HCT116 (cell line): ENCODE results near the gene TP63. TPM values are rescaled to one million over a fixed set of nuclear protein-coding genes. Genes with fewer than 3 reads are reported as not detected.

Experiments used
- ATAC-seq: fragments of 200-7000 bp; cut with Tn5 transposase; 2 replicates; pipeline ENCODE4 v1.9.1; 2020; ENCODE audit warnings: mild to moderate bottlenecking, moderate library complexity
- BruUV-seq: library from RNA; stranded (reverse); fragments of 400-500 nt; replicated peaks from 2 replicates; lab custom pipeline; 2021; lab: Mats Ljungman, UMichigan
- CTCF ChIA-PET: fragments of 300-600 bp; sonication (Branson Sonifier 250); formaldehyde crosslinking; loops from one replicate; lab custom pipeline; 2021; ENCODE audit warnings: antibody characterized with exemption; lab: Charles Lee
- POLR2A ChIA-PET: fragments of 300-600, 350-600 bp; sonication (Branson Sonifier 250); formaldehyde crosslinking; loops from one replicate; lab custom pipeline; 2021; ENCODE audit warnings: antibody characterized with exemption; lab: Charles Lee
- RAD21 ChIA-PET, 2 experiments: fragments of 300-600 bp; sonication (Branson Sonifier 250); formaldehyde crosslinking; loops; one replicate each; lab custom pipeline; 2023; ENCODE audit warnings: low total read pairs in 2 of 2; ENCODE audit not compliant: uncharacterized antibody in 2 of 2, unreplicated experiment in 2 of 2, low non-redundant PET in 1 of 2; lab: Charles Lee
- DNase-seq: peaks from one replicate; pipeline ENCODE4 v3.0.0-alpha.2; 2010; ENCODE audit warnings: low read depth, low spot score
- H2AFZ ChIP-seq: fragments of 200-600 bp; shearing (Covaris generic), sonication (generic); 2 replicates; pipeline ENCODE4 v1.6.1; 2017; ENCODE audit warnings: low read depth, mixed run types, mixed read lengths, antibody characterized with exemption, low read length; ENCODE audit not compliant: poor library complexity, severe bottlenecking
- H3K27ac ChIP-seq: 2 replicates; pipeline ENCODE4 v1.5.1; 2012; ENCODE audit warnings: low read depth, low read length
- H3K27me3 ChIP-seq: fragments of 200-600 bp; sonication (generic); 2 replicates; pipeline ENCODE4 v1.6.1; 2016; ENCODE audit warnings: mixed run types, low read length, mixed read lengths; ENCODE audit not compliant: insufficient read depth
- H3K36me3 ChIP-seq, 2 experiments: fragments of 200-500 bp in 1 of 2; fragments of 200-600 bp in 1 of 2; sonication (Bioruptor generic) in 1 of 2; sonication (generic) in 1 of 2; 2 replicates each; pipeline versions ENCODE4 v1.5.1 to v1.6.1; 2014 to 2016; ENCODE audit warnings: low read length in 2 of 2, inconsistent platforms in 1 of 2, mixed read lengths in 1 of 2, mixed run types in 1 of 2; ENCODE audit not compliant: insufficient read depth in 2 of 2, control insufficient read depth in 1 of 2
- H3K4me1 ChIP-seq, 2 experiments: fragments of 200-600 bp in 1 of 2; sonication (generic) in 1 of 2; 2 replicates each; pipeline versions ENCODE4 v1.5.1 to v1.6.1; 2012 to 2017; ENCODE audit warnings: low read length in 2 of 2, inconsistent platforms in 1 of 2, mild to moderate bottlenecking in 1 of 2, mixed read lengths in 1 of 2, mixed run types in 1 of 2, moderate library complexity in 1 of 2; ENCODE audit not compliant: insufficient read depth in 2 of 2, control insufficient read depth in 1 of 2
- H3K4me2 ChIP-seq: fragments of 200-600 bp; sonication (generic); 2 replicates; pipeline ENCODE4 v1.6.1; 2017; ENCODE audit warnings: mixed run types, low read length, mixed read lengths
- H3K4me3 ChIP-seq, 2 experiments: fragments of 200-600 bp in 1 of 2; sonication (generic) in 1 of 2; replicated peaks in 1 of 2; 2 replicates each; pipeline ENCODE4 v1.5.1; 2011 to 2016; ENCODE audit warnings: low read length in 2 of 2, control low read depth in 1 of 2, low read depth in 1 of 2, mild to moderate bottlenecking in 1 of 2, mixed read lengths in 1 of 2, mixed run types in 1 of 2
- H3K79me2 ChIP-seq: fragments of 200-600 bp; sonication (generic); 2 replicates; pipeline ENCODE4 v1.6.1; 2017; ENCODE audit warnings: mild to moderate bottlenecking, mixed run types, low read length, moderate library complexity, mixed read lengths; ENCODE audit not compliant: insufficient read depth
- H3K9ac ChIP-seq: fragments of 200-600 bp; sonication (generic); 2 replicates; pipeline ENCODE4 v1.6.1; 2016; ENCODE audit warnings: low read length, mixed read lengths
- H3K9me2 ChIP-seq: fragments of 200-600 bp; sonication (generic), shearing (Covaris generic); 2 replicates; pipeline ENCODE4 v1.6.1; 2017; ENCODE audit warnings: mixed run types, mild to moderate bottlenecking, moderate library complexity; ENCODE audit not compliant: insufficient read depth
- H3K9me3 ChIP-seq, 2 experiments: fragments of 200-500 bp in 1 of 2; fragments of 200-600 bp in 1 of 2; sonication (Bioruptor generic) in 1 of 2; sonication (generic) in 1 of 2; 2 replicates each; pipeline ENCODE4 v1.6.1; 2014 to 2017; ENCODE audit warnings: low read length in 2 of 2, mixed read lengths in 2 of 2, inconsistent platforms in 1 of 2, low read depth in 1 of 2, mild to moderate bottlenecking in 1 of 2, mixed run types in 1 of 2, moderate library complexity in 1 of 2; ENCODE audit not compliant: control insufficient read depth in 1 of 2, insufficient read depth in 1 of 2
- H4K20me1 ChIP-seq: fragments of 200-600 bp; sonication (generic), shearing (Covaris generic); 2 replicates; pipeline ENCODE4 v1.6.1; 2017; ENCODE audit warnings: mixed run types, mild to moderate bottlenecking, moderate library complexity; ENCODE audit not compliant: insufficient read depth
- CBX3 ChIP-seq: IDR thresholded peaks from 2 replicates; pipeline ENCODE4 v1.6.1; 2012; ENCODE audit warnings: low read depth
- EGR1 ChIP-seq: IDR thresholded peaks from 2 replicates; pipeline ENCODE4 v1.6.1; 2012; ENCODE audit warnings: low read depth
- ELF1 ChIP-seq: IDR thresholded peaks from 2 replicates; pipeline ENCODE4 v1.6.1; 2012; ENCODE audit warnings: low read depth, borderline replicate concordance
- EZH2phosphoT487 ChIP-seq: fragments of 200-600 bp; IDR thresholded peaks from 2 replicates; pipeline ENCODE4 v1.6.1; 2018; ENCODE audit warnings: antibody characterized with exemption, borderline replicate concordance
- RAD21 ChIP-seq: IDR thresholded peaks from 2 replicates; pipeline ENCODE4 v1.6.1; 2012; ENCODE audit warnings: low read depth, mild to moderate bottlenecking
- SP1 ChIP-seq: IDR thresholded peaks from 2 replicates; pipeline ENCODE4 v1.6.1; 2012; ENCODE audit warnings: low read depth
- SRF ChIP-seq: IDR thresholded peaks from 2 replicates; pipeline ENCODE4 v1.6.1; 2012; ENCODE audit warnings: low read depth
- TCF7L2 ChIP-seq: IDR thresholded peaks from 2 replicates; pipeline ENCODE4 v1.7.0; 2011; ENCODE audit warnings: borderline replicate concordance, inconsistent platforms; ENCODE audit not compliant: insufficient read depth, insufficient read length; ENCODE audit errors: extremely low read depth
- intact Hi-C: fragments of 100-400 bp; cut with micrococcal nuclease; formaldehyde crosslinking; loops from 2 replicates; pipeline ENCODE4 v1.10.0; 2022
- total RNA-seq: library from RNA; stranded (reverse); gene quantifications from one replicate; pipeline ENCODE4 v1.2.1, GENCODE V29; 2021; ENCODE audit not compliant: unreplicated experiment
- TF ChIP-seq, protein P1 (sequence below), 3 experiments: fragments of 200-600 bp in 1 of 3; sonication (generic) in 1 of 3; IDR thresholded peaks in 2 of 3; conservative IDR thresholded peaks in 1 of 3; 2 replicates each; pipeline ENCODE4 v1.5.1; 2012 to 2017; ENCODE audit warnings: low read depth in 2 of 3, low read length in 2 of 3, antibody characterized with exemption in 1 of 3, borderline replicate concordance in 1 of 3, control low read depth in 1 of 3, mild to moderate bottlenecking in 1 of 3, mixed read lengths in 1 of 3, mixed run types in 1 of 3, moderate library complexity in 1 of 3; ENCODE audit not compliant: insufficient read depth in 1 of 3
- TF ChIP-seq, protein P2 (sequence below): IDR thresholded peaks from 2 replicates; pipeline ENCODE4 v1.6.1; 2011; ENCODE audit warnings: mild to moderate bottlenecking, low read length, moderate library complexity; ENCODE audit not compliant: insufficient replicate concordance; ENCODE audit errors: extremely low read depth
- TF ChIP-seq, protein P3 (sequence below): IDR thresholded peaks from 2 replicates; pipeline ENCODE4 v1.6.1; 2012; ENCODE audit warnings: low read depth
- TF ChIP-seq, protein P4 (sequence below): IDR thresholded peaks from 2 replicates; pipeline ENCODE4 v1.6.1; 2012

TP63 gene
- total RNA-seq, 1 experiment from 2014 or later, result not detected

DNA sequence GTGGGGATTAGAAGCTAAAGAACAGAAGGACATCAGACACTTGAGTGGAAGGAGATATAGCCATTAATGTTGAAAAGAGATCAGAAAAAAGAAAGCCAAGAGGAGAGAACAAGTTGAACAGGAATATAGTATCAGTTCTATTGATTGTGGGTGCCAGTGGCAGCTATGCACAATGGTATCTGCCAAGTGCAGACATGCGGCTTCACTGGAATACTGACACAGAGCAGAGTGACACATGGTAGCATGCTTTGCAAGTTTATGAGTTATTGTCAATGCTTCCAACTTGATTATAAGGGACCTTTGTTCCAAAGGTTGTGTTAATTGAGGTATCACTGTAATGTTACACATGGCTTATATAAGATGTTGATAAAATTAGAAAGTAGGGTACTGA is 42.0 kb upstream of the TP63 start:
- no peak overlapping the region for H3K27ac ChIP-seq
- ATAC-seq, result no peak
- TF ChIP-seq, protein P1, sequence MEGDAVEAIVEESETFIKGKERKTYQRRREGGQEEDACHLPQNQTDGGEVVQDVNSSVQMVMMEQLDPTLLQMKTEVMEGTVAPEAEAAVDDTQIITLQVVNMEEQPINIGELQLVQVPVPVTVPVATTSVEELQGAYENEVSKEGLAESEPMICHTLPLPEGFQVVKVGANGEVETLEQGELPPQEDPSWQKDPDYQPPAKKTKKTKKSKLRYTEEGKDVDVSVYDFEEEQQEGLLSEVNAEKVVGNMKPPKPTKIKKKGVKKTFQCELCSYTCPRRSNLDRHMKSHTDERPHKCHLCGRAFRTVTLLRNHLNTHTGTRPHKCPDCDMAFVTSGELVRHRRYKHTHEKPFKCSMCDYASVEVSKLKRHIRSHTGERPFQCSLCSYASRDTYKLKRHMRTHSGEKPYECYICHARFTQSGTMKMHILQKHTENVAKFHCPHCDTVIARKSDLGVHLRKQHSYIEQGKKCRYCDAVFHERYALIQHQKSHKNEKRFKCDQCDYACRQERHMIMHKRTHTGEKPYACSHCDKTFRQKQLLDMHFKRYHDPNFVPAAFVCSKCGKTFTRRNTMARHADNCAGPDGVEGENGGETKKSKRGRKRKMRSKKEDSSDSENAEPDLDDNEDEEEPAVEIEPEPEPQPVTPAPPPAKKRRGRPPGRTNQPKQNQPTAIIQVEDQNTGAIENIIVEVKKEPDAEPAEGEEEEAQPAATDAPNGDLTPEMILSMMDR (IDR thresholded peaks at IDR 0.05 in 2 of 3, conservative IDR thresholded peaks at IDR 0.05 in 1 of 3; ENCODE audit: borderline replicate concordance in 1 of 3, insufficient read depth in 1 of 3, low read depth in 2 of 3, low read length in 2 of 3), result no peak
- TF ChIP-seq EGR1 (no peak), SP1 (no peak), SRF (no peak)
- TF ChIP-seq, protein P2, sequence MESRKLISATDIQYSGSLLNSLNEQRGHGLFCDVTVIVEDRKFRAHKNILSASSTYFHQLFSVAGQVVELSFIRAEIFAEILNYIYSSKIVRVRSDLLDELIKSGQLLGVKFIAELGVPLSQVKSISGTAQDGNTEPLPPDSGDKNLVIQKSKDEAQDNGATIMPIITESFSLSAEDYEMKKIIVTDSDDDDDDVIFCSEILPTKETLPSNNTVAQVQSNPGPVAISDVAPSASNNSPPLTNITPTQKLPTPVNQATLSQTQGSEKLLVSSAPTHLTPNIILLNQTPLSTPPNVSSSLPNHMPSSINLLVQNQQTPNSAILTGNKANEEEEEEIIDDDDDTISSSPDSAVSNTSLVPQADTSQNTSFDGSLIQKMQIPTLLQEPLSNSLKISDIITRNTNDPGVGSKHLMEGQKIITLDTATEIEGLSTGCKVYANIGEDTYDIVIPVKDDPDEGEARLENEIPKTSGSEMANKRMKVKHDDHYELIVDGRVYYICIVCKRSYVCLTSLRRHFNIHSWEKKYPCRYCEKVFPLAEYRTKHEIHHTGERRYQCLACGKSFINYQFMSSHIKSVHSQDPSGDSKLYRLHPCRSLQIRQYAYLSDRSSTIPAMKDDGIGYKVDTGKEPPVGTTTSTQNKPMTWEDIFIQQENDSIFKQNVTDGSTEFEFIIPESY, result no peak

DNA sequence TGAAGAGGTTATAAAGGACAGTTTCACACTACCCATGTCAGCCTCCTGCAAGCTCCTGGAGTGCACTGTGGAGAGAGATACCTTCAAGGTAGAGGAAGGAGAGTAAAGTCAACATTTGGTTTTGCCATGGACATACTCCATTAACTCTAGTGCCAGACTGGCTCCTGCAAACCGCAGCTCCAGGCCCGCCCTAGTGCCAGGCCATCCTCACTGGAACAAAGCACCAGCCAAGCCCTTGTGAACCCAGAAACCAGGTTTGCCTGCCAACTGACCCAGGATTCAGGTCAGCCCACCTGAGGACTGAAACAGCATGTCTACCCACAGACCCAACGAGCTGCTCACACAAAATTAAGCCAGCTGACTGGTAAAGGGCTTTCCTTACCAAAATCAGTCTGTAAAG is 41.0 kb upstream of the TP63 start:
- no peak overlapping the region for H3K4me2 ChIP-seq
- H3K27me3 ChIP-seq, result no peaks in the 10 kb centered on the region
- ATAC-seq (no peak), DNase-seq (no peak)
- no peak overlapping the region for H3K4me3 ChIP-seq
- ChIA-PET RAD21 (no interaction called here), CTCF (no interaction called here), POLR2A (no interaction called here)
- intact Hi-C loops, result no loop called here
- no peaks in the 10 kb centered on the region for H3K9me2 ChIP-seq
- no peaks in the 10 kb centered on the region for H3K79me2 ChIP-seq
- H4K20me1 ChIP-seq, result no peaks in the 10 kb centered on the region
- no peak overlapping the region for H2AFZ ChIP-seq
- no peak overlapping the region for H3K27ac ChIP-seq
- no peaks in the 10 kb centered on the region for H3K36me3 ChIP-seq
- H3K9me3 ChIP-seq, result no peaks in the 10 kb centered on the region
- H3K9ac ChIP-seq, result no peak overlapping the region
- no peaks in the 10 kb centered on the region for H3K4me1 ChIP-seq
- no TSS peak for BruUV-seq
- no peak for TF ChIP-seq RAD21
- TF ChIP-seq EZH2phosphoT487, result no peak
- TF ChIP-seq CBX3, result no peak
- no peak for TF ChIP-seq TCF7L2
- TF ChIP-seq ELF1, result no peak
- TF ChIP-seq, protein P3, sequence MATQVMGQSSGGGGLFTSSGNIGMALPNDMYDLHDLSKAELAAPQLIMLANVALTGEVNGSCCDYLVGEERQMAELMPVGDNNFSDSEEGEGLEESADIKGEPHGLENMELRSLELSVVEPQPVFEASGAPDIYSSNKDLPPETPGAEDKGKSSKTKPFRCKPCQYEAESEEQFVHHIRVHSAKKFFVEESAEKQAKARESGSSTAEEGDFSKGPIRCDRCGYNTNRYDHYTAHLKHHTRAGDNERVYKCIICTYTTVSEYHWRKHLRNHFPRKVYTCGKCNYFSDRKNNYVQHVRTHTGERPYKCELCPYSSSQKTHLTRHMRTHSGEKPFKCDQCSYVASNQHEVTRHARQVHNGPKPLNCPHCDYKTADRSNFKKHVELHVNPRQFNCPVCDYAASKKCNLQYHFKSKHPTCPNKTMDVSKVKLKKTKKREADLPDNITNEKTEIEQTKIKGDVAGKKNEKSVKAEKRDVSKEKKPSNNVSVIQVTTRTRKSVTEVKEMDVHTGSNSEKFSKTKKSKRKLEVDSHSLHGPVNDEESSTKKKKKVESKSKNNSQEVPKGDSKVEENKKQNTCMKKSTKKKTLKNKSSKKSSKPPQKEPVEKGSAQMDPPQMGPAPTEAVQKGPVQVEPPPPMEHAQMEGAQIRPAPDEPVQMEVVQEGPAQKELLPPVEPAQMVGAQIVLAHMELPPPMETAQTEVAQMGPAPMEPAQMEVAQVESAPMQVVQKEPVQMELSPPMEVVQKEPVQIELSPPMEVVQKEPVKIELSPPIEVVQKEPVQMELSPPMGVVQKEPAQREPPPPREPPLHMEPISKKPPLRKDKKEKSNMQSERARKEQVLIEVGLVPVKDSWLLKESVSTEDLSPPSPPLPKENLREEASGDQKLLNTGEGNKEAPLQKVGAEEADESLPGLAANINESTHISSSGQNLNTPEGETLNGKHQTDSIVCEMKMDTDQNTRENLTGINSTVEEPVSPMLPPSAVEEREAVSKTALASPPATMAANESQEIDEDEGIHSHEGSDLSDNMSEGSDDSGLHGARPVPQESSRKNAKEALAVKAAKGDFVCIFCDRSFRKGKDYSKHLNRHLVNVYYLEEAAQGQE, result no peak
- TF ChIP-seq, protein P4, sequence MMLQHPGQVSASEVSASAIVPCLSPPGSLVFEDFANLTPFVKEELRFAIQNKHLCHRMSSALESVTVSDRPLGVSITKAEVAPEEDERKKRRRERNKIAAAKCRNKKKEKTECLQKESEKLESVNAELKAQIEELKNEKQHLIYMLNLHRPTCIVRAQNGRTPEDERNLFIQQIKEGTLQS, result no peak
- TF ChIP-seq EGR1, result no peak

More for the DNA sequence above, 42.0 kb upstream of the TP63 start:
- Histone ChIP-seq H3K9ac (no peak overlapping the region), H3K4me1 (no peaks in the 10 kb centered on the region), H3K36me3 (no peaks in the 10 kb centered on the region), H3K79me2 (no peaks in the 10 kb centered on the region), H4K20me1 (no peaks in the 10 kb centered on the region), H3K9me2 (no peaks in the 10 kb centered on the region), H2AFZ (no peak overlapping the region), H3K4me2 (no peak overlapping the region), H3K4me3 (no peak overlapping the region), H3K9me3 (no peaks in the 10 kb centered on the region), H3K27me3 (no peaks in the 10 kb centered on the region)
- ChIA-PET RAD21 (no interaction called here), POLR2A (no interaction called here), CTCF (no interaction called here)
- DNase-seq, result no peak
- no TSS peak for BruUV-seq
- intact Hi-C loops, result no loop called here
